ENCODE measurements around the gene COX20. TPM values are rescaled to one million over a fixed set of nuclear protein-coding genes. Genes with fewer than 3 reads are reported as not detected.

Gene COX20
- total and polyA plus RNA-seq, 9 donors, result 25.2 to 107 (median 37.7) TPM

DNA sequence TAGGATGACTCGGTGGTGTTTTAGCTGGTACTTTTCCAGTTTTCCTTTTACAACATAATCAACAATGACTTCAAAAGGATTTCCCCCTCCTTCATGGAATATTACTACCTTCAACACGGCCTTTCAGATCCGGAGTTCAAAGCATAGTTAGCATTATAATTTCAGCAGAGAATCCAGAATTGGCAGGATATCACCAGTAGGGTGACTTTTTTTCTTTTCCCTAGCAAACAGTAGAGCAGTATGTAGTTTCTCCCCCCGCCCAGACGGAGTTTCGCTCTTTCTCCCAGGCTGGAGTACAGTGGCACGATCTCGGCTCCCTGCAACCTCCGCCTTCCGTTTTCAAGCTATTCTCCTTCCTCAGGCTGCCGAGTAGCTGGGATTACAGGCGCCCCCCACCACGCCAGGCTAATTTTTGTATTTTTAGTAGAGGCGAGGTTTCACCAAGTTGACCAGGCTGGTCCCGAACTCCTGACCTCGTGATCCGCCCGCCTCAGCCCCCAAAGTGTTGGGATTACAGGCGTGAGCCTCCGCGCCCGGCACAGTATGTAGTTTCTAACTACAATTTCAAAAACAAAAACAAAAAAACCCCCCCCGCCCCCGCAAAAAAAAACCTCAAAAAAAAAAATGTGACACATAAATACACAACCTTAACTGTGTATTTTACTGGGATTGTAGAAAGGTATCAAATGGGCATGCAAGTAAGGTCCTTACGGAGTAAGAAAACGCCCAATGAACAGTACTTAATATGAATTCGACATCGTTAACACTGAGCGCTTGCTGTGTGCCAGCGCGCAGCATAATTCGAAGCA lies 1.5 kb upstream of the COX20 start:
- intact Hi-C loops (cut with DNase I), result loop anchor here in 2 of 4 donors (10.0 kb wide), 2 partner anchors 141 to 1731 kb away; partner anchors contain the start of genes CNST (in 1 of the 2) and TFB2M (in 1 of the 2)
- peaks cover 1% of the 10 kb centered on the region for H3K4me1 ChIP-seq (ENCODE audit: insufficient read depth)
- H3K27me3 ChIP-seq, result no peaks in the 10 kb centered on the region
- H3K36me3 ChIP-seq, result no peaks in the 10 kb centered on the region
- H3K9me3 ChIP-seq, result no peaks in the 10 kb centered on the region
- 0 to 1% (median 0%) methylated on average over 32 of the region's 32 CpGs for WGBS, 3 donors
- peak overlapping the region; percentile 91 for H3K4me3 ChIP-seq
- no peak for TF ChIP-seq EP300 (IDR thresholded peaks at IDR 0.05)
- TF ChIP-seq, protein P1, sequence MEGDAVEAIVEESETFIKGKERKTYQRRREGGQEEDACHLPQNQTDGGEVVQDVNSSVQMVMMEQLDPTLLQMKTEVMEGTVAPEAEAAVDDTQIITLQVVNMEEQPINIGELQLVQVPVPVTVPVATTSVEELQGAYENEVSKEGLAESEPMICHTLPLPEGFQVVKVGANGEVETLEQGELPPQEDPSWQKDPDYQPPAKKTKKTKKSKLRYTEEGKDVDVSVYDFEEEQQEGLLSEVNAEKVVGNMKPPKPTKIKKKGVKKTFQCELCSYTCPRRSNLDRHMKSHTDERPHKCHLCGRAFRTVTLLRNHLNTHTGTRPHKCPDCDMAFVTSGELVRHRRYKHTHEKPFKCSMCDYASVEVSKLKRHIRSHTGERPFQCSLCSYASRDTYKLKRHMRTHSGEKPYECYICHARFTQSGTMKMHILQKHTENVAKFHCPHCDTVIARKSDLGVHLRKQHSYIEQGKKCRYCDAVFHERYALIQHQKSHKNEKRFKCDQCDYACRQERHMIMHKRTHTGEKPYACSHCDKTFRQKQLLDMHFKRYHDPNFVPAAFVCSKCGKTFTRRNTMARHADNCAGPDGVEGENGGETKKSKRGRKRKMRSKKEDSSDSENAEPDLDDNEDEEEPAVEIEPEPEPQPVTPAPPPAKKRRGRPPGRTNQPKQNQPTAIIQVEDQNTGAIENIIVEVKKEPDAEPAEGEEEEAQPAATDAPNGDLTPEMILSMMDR (IDR thresholded peaks at IDR 0.05), result peak in 1 of 3 donors; percentile 27
- peak; percentile 53 to 77 (median 70) for DNase-seq
- peak overlapping the region; percentile 59 to 98 for H3K27ac ChIP-seq

- Histone ChIP-seq H3K27me3 (no peaks in the 10 kb centered on the region), H3K4me1 (ENCODE audit: insufficient read depth) (peaks cover 2% of the 10 kb centered on the region), H3K36me3 (no peaks in the 10 kb centered on the region), H3K27ac (peak overlapping the region; percentile 97 to 98), H3K4me3 (peak overlapping the region; percentile 91), H3K9me3 (no peaks in the 10 kb centered on the region)
- intact Hi-C loops (cut with DNase I), result loop anchor here in 3 of 4 donors (1.0 to 10.0 kb wide), 4 partner anchors 29 to 1730 kb away; partner anchors contain the start of genes CNST (in 1 of the 3), HNRNPU (in 1 of the 3) and TFB2M (in 1 of the 3)
- 0 to 1% (median 0%) methylated on average over 34 to 49 of the region's 49 CpGs for WGBS, 3 donors
- peak in 1 of 5 donors; percentile 85 for DNase-seq
- TF ChIP-seq, protein P1 (IDR thresholded peaks at IDR 0.05), result no peak
- peak; percentile 44 for TF ChIP-seq POLR2A (IDR thresholded peaks at IDR 0.05)
Measured at GRCh38 chr1:244834543-244835275, 749 bp upstream of the COX20 start.

- no peaks in the 10 kb centered on the region for H3K27me3 ChIP-seq
- peak overlapping the region; percentile 97 to 98 for H3K27ac ChIP-seq
- DNase-seq, result peak in 1 of 5 donors; percentile 29
- peaks cover 4% of the 10 kb centered on the region for H3K4me1 ChIP-seq (ENCODE audit: insufficient read depth)
- intact Hi-C loops (cut with DNase I), result loop anchor here in 2 of 4 donors (10.0 kb wide), 2 partner anchors 139 to 1729 kb away; partner anchors contain the start of genes CNST (in 1 of the 2) and TFB2M (in 1 of the 2)
- no peaks in the 10 kb centered on the region for H3K9me3 ChIP-seq
- H3K4me3 ChIP-seq, result peak overlapping the region; percentile 91
- TF ChIP-seq POLR2A (IDR thresholded peaks at IDR 0.05) (no peak), EP300 (IDR thresholded peaks at IDR 0.05) (no peak)
- TF ChIP-seq, protein P1 (IDR thresholded peaks at IDR 0.05), result no peak
- H3K36me3 ChIP-seq, result no peaks in the 10 kb centered on the region
- 0 to 1% (median 1%) methylated on average over 7 of the region's 7 CpGs for WGBS, 3 donors
Measured at GRCh38 chr1:244836135-244836521, 670 bp downstream of the COX20 start.

- no peaks in the 10 kb centered on the region for H3K9me3 ChIP-seq
- peak overlapping the region; percentile 91 for H3K4me3 ChIP-seq
- H3K36me3 ChIP-seq, result no peaks in the 10 kb centered on the region
- H3K27ac ChIP-seq, result peak overlapping the region in 1 of 2 donors; percentile 98
- no peak for DNase-seq
- TF ChIP-seq EP300 (IDR thresholded peaks at IDR 0.05), result no peak
- 9 to 16% (median 10%) methylated on average over 3 of the region's 3 CpGs for WGBS, 3 donors
- no peaks in the 10 kb centered on the region for H3K27me3 ChIP-seq
- intact Hi-C loops (cut with DNase I), result loop anchor here in 2 of 4 donors (10.0 kb wide), 2 partner anchors 138 to 1728 kb away; partner anchors contain the start of genes CNST (in 1 of the 2) and TFB2M (in 1 of the 2)
- H3K4me1 ChIP-seq (ENCODE audit: insufficient read depth), result peaks cover 4% of the 10 kb centered on the region
Measured at GRCh38 chr1:244836584-244836983, 1.1 kb downstream of the COX20 start.

Data from ovary (tissue), 9 donors.